HG03097 (cell line): Measurements from ENCODE around the gene CLN6.
"Not testable (repeated sequence)": the region's sequence is repeated elsewhere in the genome, so short reads cannot be mapped to it uniquely, and the experiment has no call there.

Experiments
- ATAC-seq: cut with Tn5 transposase; IDR thresholded peaks from one replicate; pipeline ENCODE4 v1.9.1; 2021; ENCODE audit not compliant: unreplicated experiment, low FRiP score

CLN6 gene

GRCh38 chr15:68224108-68224507 is 5.4 kb downstream of the CLN6 start:
- ATAC-seq, result no peak

- no peak for ATAC-seq
These were observed 6.4 kb downstream of the CLN6 start for GRCh38 chr15:68223171-68223570.

DNA sequence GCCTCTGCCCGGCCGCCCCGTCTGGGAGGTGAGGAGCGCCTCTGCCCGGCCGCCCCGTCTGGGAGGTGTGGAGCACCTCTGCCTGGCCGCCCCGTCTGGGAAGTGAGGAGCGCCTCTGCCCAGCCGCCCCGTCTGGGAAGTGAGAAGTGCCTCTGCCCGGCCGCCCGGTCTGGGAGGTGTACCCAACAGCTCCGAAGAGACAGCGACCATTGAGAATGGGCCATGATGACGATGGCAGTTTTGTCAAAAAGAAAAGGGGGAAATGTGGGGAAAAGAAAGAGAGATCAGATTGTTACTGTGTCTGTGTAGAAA is 7.1 kb downstream of the CLN6 start:
- not testable (repeated sequence) for ATAC-seq

DNA sequence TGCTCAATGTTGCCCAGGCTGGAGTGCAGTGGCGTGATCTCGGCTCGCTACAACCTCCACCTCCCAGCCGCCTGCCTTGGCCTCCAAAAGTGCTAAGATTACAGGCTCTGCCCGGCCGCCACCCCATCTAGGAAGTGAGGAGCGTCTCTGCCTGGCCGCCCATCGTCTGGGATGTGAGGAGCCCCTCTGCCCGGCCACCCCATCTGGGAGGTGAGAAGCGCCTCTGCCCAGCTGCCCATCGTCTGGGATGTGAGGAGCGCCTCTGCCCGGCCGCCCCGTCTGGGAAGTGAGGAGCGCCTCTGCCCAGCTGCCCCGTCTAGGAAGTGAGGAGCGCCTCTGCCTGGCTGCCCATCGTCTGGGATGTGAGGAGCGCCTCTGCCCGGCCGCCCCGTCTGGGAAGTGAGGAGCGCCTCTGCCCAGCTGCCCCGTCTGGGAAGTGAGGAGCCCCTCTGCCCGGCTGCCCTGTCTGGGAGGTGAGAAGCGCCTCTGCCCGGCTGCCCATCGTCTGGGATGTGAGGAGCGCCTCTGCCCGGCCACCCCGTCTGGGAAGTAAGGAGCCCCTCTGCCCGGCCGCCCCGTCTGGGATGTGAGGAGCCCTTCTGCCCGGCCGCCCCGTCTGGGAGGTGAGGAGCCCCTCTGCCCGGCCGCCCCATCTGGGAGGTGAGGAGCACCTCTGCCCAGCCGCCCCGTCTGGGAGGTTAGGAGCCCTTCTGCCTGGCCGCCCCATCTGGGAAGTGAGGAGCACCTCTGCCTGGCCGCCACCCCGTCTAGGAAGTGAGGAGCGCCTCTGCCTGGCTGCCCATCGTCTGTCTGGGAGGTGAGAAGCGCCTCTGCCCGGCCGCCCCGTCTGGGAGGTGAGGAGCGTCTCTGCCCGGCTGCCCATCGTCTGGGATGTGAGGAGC is 7.7 kb downstream of the CLN6 start:
- not testable (repeated sequence) for ATAC-seq

GRCh38 chr15:68220967-68221366 is 8.6 kb downstream of the CLN6 start:
- ATAC-seq, result no peak

DNA sequence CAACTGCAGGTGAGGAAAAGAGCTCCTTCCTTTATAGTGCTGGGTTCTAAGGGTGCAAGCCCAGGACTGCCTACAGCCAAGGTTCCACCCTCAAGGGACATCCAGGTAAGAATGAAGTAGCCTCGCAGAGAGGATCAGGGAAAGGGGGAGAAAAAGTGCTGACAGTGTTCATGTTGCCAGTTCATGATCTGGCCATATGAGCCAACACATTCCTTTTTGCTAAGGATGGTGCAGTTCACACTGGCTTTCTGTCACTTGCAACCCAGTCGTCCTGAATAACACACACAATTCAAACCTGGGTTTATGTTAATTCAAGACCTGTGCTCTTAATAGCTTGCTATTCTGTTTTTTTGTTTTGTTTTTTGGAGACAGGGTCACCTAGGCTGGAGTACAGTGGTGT is 9.0 kb downstream of the CLN6 start:
- ATAC-seq, result no peak

DNA sequence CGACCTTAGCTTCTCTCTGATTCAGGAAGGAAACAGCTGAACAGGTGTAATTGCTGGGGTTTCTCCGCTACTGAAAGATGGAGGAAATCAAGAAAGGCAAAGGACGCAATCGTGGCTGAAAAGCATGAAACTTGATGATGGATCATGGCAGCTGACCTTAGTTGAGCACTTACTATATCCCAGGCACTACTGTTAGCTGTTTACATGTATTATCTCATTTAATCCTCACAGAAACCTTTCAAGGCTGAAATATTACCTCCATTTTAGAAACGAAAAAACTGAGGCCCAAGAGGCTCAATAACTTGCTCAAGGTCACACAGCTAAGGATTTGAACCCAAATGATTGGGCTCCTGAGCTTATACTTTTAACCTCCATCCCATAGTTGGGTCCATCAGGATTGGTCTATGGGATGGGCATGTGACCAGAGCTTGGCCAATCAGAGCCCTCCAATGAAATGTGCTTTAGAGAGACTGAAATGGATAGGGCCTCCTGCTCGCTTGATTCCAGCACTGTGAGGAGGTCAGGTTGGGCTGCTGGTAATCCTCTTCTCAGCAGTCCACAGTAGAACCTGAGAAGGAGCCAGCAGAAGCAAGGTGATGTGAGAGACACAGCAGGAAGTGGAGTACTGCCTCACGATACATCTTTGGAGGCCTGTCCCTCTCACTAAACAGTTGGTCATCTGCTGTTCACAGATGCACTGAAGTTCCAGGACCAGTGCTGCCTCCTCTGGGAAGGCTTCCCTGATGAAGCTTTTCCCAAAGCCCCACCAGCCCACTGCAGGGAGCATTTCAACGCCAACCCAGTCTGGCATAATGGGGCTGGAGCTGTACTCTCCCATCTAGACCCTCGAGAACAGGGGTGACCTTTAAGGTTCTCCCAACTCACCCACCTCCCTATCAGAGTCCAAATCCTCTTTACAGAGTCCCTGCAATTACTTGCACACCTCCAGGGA is 10.4 kb downstream of the CLN6 start:
- no peak for ATAC-seq

GRCh38 chr15:68218331-68218730 is 11.2 kb downstream of the CLN6 start:
- no peak for ATAC-seq

DNA sequence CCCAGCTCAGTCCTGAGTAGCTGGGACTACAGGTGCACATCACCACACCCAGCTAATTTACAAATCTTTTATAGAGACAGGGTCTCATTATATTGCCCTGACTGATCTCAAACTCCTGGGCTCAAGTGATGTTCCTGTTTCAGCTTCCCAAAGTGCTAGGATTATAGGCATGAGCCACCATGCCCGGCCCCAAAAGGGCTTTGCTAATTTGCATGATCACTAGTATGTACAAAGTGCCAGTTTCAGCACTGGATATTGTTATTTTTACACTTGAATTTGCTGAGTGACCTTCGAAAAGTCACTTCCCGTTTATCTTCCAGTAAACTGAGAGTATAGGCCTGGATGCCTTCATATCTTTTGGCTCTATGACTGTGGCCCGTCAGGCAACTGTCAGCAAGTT is 12.2 kb downstream of the CLN6 start:
- ATAC-seq, result no peak

DNA sequence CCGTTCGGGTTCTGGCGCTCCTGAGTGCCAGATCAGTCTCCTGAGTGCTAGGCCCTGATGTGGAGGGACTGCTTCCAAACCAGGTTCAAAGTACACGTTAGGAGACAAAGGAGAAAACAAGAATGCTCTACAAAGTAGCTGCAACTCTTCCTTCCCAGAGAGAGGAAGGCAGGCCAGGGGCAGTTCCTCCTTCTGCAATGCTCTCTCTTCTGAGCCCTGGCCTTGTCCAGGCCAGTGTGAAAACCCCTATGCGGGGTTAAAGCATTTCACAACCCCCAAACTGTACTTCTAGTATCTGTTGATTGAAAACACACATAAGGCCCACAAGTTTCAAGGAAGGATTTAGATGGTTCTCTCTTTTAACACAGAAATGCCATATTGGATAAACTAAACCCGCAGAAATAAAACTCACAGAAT is 14.7 kb downstream of the CLN6 start:
- ATAC-seq, result no peak

DNA sequence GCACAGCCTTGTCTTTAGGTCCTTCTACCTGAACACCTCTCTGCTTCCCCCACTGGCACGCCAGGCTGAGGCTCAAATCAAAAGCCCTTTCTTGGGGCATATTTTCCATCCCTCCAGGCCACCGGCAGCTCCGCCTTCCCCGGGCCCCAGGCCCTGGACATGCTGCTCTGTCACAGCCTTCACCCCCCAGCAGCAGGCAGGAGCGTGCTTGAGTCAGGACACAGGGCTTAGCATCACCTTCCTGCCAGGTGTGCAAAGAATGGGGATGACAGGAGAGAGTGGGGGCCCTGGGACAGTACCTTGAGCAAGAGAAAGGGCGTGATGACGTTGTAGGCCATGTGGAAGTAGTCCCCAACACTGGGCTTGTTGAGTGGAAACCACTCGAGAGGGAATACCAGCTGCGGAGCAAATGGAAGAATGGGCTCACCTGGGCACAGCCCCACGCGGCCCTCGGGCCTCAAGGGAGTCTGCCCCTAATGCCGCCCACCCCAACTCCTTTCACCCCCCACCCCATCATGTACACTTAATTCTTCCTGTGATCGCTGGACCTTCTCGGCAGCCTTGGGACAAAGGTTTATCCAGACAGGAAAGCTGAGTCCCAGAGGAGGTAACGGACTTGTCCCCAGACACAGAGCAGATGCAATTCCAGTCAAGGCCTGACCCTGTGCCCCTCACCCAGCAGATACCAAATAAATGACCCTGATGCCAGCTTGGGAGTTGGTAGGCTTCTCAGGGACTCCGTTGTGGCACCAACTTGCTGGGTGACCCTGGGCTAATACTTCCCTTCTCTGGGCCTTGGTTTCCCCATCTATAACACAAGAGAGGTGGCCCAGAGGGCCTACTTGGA is 15.3 kb downstream of the CLN6 start:
- no peak for ATAC-seq

DNA sequence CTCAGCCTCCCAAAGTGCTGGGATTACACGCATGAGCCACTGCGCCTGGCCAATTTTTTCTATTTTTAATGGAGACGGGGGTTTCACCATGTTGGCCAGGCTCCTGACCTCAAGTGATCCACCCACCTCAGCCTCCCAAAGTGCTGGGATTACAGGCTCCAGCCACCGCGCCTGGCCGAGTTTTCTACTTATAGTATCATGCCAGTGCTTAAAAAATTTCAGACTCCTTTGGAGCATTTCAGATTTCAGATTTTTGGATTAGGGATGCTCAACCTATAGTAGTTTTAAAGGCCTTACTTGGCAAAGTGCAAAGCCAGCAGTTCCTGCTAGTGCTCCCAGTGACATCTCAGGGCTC is 16.1 kb downstream of the CLN6 start:
- not testable (repeated sequence) for ATAC-seq

DNA sequence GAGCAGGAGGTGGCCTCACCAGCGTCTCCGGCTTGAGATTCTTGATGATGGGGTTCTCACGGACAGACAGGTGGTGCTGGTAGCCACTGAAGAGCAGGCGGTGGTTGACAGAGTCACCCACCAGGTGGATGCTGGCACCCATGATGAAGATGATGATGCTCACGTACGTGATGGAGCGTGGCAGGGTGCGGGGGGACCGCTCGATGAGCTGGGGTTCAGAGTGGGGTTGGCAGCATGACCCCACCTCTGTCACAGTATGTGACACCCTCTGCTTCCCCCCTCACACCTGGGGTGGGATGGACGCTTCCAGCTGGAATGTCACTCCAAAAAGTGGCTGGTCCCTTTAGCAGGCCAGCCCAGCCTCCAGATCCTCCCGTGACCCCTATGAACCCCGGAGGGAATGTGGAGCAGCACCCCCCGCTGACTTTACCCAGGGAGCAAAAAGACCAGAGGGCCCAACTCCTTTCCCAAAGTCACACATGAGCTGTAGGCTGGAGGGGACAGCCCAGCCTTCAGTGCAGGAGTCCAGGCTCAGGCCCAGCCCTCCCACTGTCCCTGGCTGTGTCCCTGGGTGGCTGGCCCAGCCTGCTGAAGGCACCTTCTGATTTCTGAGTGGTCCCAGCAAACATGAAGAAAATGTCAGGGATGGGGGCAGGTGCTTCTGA is 17.7 kb downstream of the CLN6 start:
- ATAC-seq, result no peak

GRCh38 chr15:68210821-68211655 is 18.5 kb downstream of the CLN6 start:
- no peak for ATAC-seq

DNA sequence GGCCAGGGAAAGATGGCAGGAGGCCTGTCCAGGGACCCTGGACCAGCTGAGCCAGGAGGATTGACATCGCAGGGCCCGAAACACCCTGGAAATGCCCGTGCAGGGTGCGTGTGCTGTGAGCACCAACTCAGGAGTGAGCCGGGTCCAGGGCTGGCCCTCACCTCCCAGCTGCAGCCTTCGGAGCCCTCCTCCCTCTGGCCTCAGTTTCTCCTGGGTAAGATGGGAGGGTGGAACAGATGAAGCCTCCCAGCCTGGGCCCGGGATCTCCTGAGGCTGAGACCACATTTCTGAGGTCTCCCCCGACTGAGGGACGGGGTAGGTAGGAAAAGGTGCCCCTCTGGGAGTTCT is 19.1 kb downstream of the CLN6 start:
- ATAC-seq, result no peak

GRCh38 chr15:68209735-68210408 is 19.7 kb downstream of the CLN6 start:
- ATAC-seq, result no peak

DNA sequence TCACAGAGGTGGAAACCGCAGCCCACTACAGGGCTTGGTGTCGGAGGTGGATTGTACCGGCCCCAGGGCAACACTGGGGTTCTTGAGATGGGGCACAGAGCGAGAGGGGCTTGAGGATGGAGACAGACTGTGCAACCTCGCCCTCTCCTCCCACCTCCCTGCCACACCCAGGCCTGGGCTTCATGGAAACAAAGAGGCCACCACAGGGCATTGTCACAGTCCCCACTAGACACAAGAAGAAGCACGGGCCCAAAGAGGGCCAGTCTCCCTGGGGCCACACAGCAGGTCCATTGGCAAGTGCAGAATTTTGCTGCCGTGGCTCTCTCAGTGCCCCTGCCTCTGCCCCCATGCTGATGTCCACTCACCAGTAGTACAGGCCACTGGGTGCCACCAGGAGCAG is 20.3 kb downstream of the CLN6 start:
- no peak for ATAC-seq

DNA sequence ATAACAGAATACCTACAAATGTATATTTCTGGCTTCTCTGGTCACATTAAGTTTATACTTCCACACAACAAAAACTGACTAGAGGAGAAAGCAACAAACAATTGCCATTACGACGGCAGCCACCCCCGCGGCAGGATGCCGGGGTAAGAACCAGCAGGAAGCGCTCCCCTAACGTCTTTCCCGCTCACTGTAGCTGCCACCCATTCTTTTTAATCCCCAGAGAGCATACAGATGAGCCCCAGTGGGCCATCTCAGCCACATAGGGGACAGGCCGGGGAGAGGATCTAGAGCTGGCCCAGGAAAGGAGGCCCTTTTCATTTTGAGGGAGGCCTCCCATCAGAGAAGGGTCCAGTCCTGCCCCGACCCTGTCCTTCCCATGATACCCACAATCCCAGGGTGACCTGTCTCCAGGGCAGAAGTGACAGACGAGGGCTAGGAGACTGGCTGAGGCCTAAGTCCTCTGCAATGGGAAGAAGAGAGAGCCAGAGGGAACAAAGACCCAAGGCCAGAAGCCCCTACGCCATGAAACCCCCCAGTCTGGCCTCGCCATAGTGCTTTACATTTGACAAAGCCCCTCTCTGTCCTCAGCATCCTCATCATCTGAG is 20.8 kb downstream of the CLN6 start:
- no peak for ATAC-seq

- ATAC-seq, result no peak
These were observed 21.4 kb downstream of the CLN6 start for GRCh38 chr15:68208136-68208535.
